HCT116 (cell line): ENCODE results near the gene PPP1R1B. TPM values are rescaled to one million over a fixed set of nuclear protein-coding genes. Genes with fewer than 3 reads are reported as not detected.

Experiments
- ATAC-seq: fragments of 200-7000 bp; cut with Tn5 transposase; 2 replicates; pipeline ENCODE4 v1.9.1; 2020; ENCODE audit warnings: mild to moderate bottlenecking, moderate library complexity
- BruUV-seq: library from RNA; stranded (reverse); fragments of 400-500 nt; replicated peaks from 2 replicates; lab custom pipeline; 2021; lab: Mats Ljungman, UMichigan
- CTCF ChIA-PET: fragments of 300-600 bp; sonication (Branson Sonifier 250); formaldehyde crosslinking; loops from one replicate; lab custom pipeline; 2021; ENCODE audit warnings: antibody characterized with exemption; lab: Charles Lee
- POLR2A ChIA-PET: fragments of 300-600, 350-600 bp; sonication (Branson Sonifier 250); formaldehyde crosslinking; loops from one replicate; lab custom pipeline; 2021; ENCODE audit warnings: antibody characterized with exemption; lab: Charles Lee
- RAD21 ChIA-PET, 2 experiments: fragments of 300-600 bp; sonication (Branson Sonifier 250); formaldehyde crosslinking; loops; one replicate each; lab custom pipeline; 2023; ENCODE audit warnings: low total read pairs in 2 of 2; ENCODE audit not compliant: uncharacterized antibody in 2 of 2, unreplicated experiment in 2 of 2, low non-redundant PET in 1 of 2; lab: Charles Lee
- DNase-seq: peaks from one replicate; pipeline ENCODE4 v3.0.0-alpha.2; 2010; ENCODE audit warnings: low read depth, low spot score
- H2AFZ ChIP-seq: fragments of 200-600 bp; shearing (Covaris generic), sonication (generic); 2 replicates; pipeline ENCODE4 v1.6.1; 2017; ENCODE audit warnings: low read depth, mixed run types, mixed read lengths, antibody characterized with exemption, low read length; ENCODE audit not compliant: poor library complexity, severe bottlenecking
- H3K27ac ChIP-seq: 2 replicates; pipeline ENCODE4 v1.5.1; 2012; ENCODE audit warnings: low read depth, low read length
- H3K27me3 ChIP-seq: fragments of 200-600 bp; sonication (generic); 2 replicates; pipeline ENCODE4 v1.6.1; 2016; ENCODE audit warnings: mixed run types, low read length, mixed read lengths; ENCODE audit not compliant: insufficient read depth
- H3K36me3 ChIP-seq, 2 experiments: fragments of 200-500 bp in 1 of 2; fragments of 200-600 bp in 1 of 2; sonication (Bioruptor generic) in 1 of 2; sonication (generic) in 1 of 2; 2 replicates each; pipeline versions ENCODE4 v1.5.1 to v1.6.1; 2014 to 2016; ENCODE audit warnings: low read length in 2 of 2, inconsistent platforms in 1 of 2, mixed read lengths in 1 of 2, mixed run types in 1 of 2; ENCODE audit not compliant: insufficient read depth in 2 of 2, control insufficient read depth in 1 of 2
- H3K4me1 ChIP-seq, 2 experiments: fragments of 200-600 bp in 1 of 2; sonication (generic) in 1 of 2; 2 replicates each; pipeline versions ENCODE4 v1.5.1 to v1.6.1; 2012 to 2017; ENCODE audit warnings: low read length in 2 of 2, inconsistent platforms in 1 of 2, mild to moderate bottlenecking in 1 of 2, mixed read lengths in 1 of 2, mixed run types in 1 of 2, moderate library complexity in 1 of 2; ENCODE audit not compliant: insufficient read depth in 2 of 2, control insufficient read depth in 1 of 2
- H3K4me2 ChIP-seq: fragments of 200-600 bp; sonication (generic); 2 replicates; pipeline ENCODE4 v1.6.1; 2017; ENCODE audit warnings: mixed run types, low read length, mixed read lengths
- H3K4me3 ChIP-seq, 2 experiments: fragments of 200-600 bp in 1 of 2; sonication (generic) in 1 of 2; replicated peaks in 1 of 2; 2 replicates each; pipeline ENCODE4 v1.5.1; 2011 to 2016; ENCODE audit warnings: low read length in 2 of 2, control low read depth in 1 of 2, low read depth in 1 of 2, mild to moderate bottlenecking in 1 of 2, mixed read lengths in 1 of 2, mixed run types in 1 of 2
- H3K79me2 ChIP-seq: fragments of 200-600 bp; sonication (generic); 2 replicates; pipeline ENCODE4 v1.6.1; 2017; ENCODE audit warnings: mild to moderate bottlenecking, mixed run types, low read length, moderate library complexity, mixed read lengths; ENCODE audit not compliant: insufficient read depth
- H3K9ac ChIP-seq: fragments of 200-600 bp; sonication (generic); 2 replicates; pipeline ENCODE4 v1.6.1; 2016; ENCODE audit warnings: low read length, mixed read lengths
- H3K9me2 ChIP-seq: fragments of 200-600 bp; sonication (generic), shearing (Covaris generic); 2 replicates; pipeline ENCODE4 v1.6.1; 2017; ENCODE audit warnings: mixed run types, mild to moderate bottlenecking, moderate library complexity; ENCODE audit not compliant: insufficient read depth
- H3K9me3 ChIP-seq, 2 experiments: fragments of 200-500 bp in 1 of 2; fragments of 200-600 bp in 1 of 2; sonication (Bioruptor generic) in 1 of 2; sonication (generic) in 1 of 2; 2 replicates each; pipeline ENCODE4 v1.6.1; 2014 to 2017; ENCODE audit warnings: low read length in 2 of 2, mixed read lengths in 2 of 2, inconsistent platforms in 1 of 2, low read depth in 1 of 2, mild to moderate bottlenecking in 1 of 2, mixed run types in 1 of 2, moderate library complexity in 1 of 2; ENCODE audit not compliant: control insufficient read depth in 1 of 2, insufficient read depth in 1 of 2
- H4K20me1 ChIP-seq: fragments of 200-600 bp; sonication (generic), shearing (Covaris generic); 2 replicates; pipeline ENCODE4 v1.6.1; 2017; ENCODE audit warnings: mixed run types, mild to moderate bottlenecking, moderate library complexity; ENCODE audit not compliant: insufficient read depth
- ATF3 ChIP-seq: IDR thresholded peaks from 2 replicates; pipeline ENCODE4 v1.6.1; 2012
- CEBPB ChIP-seq: IDR thresholded peaks from 2 replicates; pipeline ENCODE4 v1.6.1; 2012; ENCODE audit warnings: low read depth
- JUND ChIP-seq: IDR thresholded peaks from 2 replicates; pipeline ENCODE4 v1.6.1; 2012
- SIN3A ChIP-seq: IDR thresholded peaks from 2 replicates; pipeline ENCODE4 v1.6.1; 2012; ENCODE audit warnings: low read depth
- SRF ChIP-seq: IDR thresholded peaks from 2 replicates; pipeline ENCODE4 v1.6.1; 2012; ENCODE audit warnings: low read depth
- TCF7L2 ChIP-seq: IDR thresholded peaks from 2 replicates; pipeline ENCODE4 v1.7.0; 2011; ENCODE audit warnings: borderline replicate concordance, inconsistent platforms; ENCODE audit not compliant: insufficient read depth, insufficient read length; ENCODE audit errors: extremely low read depth
- ZFX ChIP-seq: fragments of 450-650 bp; IDR thresholded peaks from 2 replicates; pipeline ENCODE4 v1.6.1; 2017
- ZNF274 ChIP-seq: fragments of 200-500 bp; sonication (Bioruptor generic); IDR thresholded peaks from 2 replicates; pipeline ENCODE4 v1.6.1; 2014; ENCODE audit warnings: mild to moderate bottlenecking, low read depth, low read length, inconsistent platforms
- intact Hi-C: fragments of 100-400 bp; cut with micrococcal nuclease; formaldehyde crosslinking; loops from 2 replicates; pipeline ENCODE4 v1.10.0; 2022
- total RNA-seq: library from RNA; stranded (reverse); gene quantifications from one replicate; pipeline ENCODE4 v1.2.1, GENCODE V29; 2021; ENCODE audit not compliant: unreplicated experiment
- TF ChIP-seq, protein P1 (sequence below): IDR thresholded peaks from 2 replicates; pipeline ENCODE4 v1.6.1; 2011; ENCODE audit warnings: mild to moderate bottlenecking, low read length, moderate library complexity; ENCODE audit not compliant: insufficient replicate concordance; ENCODE audit errors: extremely low read depth

Gene PPP1R1B
- total RNA-seq, 1 experiment from 2014 or later = 0.49 TPM

- CTCF ChIA-PET = no interaction called here
- Histone ChIP-seq H3K4me1 (peaks cover 4 to 11% of the 10 kb centered on the region in 2 experiments; a peak in 2 of 4 replicates), H3K79me2 (no peaks in the 10 kb centered on the region), H3K4me2 (no peak overlapping the region), H4K20me1 (no peaks in the 10 kb centered on the region), H3K36me3 (no peaks in the 10 kb centered on the region), H3K9ac (no peak overlapping the region), H3K9me2 (no peaks in the 10 kb centered on the region), H3K4me3 (no peak overlapping the region), H2AFZ (no peak overlapping the region), H3K27me3 (no peaks in the 10 kb centered on the region), H3K9me3 (no peaks in the 10 kb centered on the region), H3K27ac (no peak overlapping the region)
- intact Hi-C loops = no loop called here
- no TSS peak for BruUV-seq
- DNase-seq = no peak
- RAD21 ChIA-PET = no interaction called here
- POLR2A ChIA-PET = no interaction called here
- ATAC-seq = no peak
- TF ChIP-seq SRF (no peak), TCF7L2 (no peak), ATF3 (no peak), CEBPB (no peak), JUND (no peak), SIN3A (no peak), ZFX (no peak), ZNF274 (no peak)
- TF ChIP-seq, protein P1, sequence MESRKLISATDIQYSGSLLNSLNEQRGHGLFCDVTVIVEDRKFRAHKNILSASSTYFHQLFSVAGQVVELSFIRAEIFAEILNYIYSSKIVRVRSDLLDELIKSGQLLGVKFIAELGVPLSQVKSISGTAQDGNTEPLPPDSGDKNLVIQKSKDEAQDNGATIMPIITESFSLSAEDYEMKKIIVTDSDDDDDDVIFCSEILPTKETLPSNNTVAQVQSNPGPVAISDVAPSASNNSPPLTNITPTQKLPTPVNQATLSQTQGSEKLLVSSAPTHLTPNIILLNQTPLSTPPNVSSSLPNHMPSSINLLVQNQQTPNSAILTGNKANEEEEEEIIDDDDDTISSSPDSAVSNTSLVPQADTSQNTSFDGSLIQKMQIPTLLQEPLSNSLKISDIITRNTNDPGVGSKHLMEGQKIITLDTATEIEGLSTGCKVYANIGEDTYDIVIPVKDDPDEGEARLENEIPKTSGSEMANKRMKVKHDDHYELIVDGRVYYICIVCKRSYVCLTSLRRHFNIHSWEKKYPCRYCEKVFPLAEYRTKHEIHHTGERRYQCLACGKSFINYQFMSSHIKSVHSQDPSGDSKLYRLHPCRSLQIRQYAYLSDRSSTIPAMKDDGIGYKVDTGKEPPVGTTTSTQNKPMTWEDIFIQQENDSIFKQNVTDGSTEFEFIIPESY = no peak
Measured at GRCh38 chr17:39578272-39578671, 48.5 kb upstream of the PPP1R1B start.
